Neural cell (in vitro differentiated cells): ENCODE data around the gene MYPN.

Source experiments
- EP300 ChIP-seq: fragments of 450-650 bp; conservative IDR thresholded peaks from 2 replicates; pipeline ENCODE4 v1.6.1; 2014; ENCODE audit warnings: antibody characterized with exemption, mild to moderate bottlenecking, moderate library complexity; ENCODE audit not compliant: poor library complexity, severe bottlenecking
- EZH2 ChIP-seq: fragments of 200-600, 300-800 bp; shearing (Covaris generic), sonication (generic); IDR thresholded peaks from 2 replicates; pipeline ENCODE4 v1.6.1; 2014; ENCODE audit warnings: antibody characterized with exemption, low read length, borderline replicate concordance, mild to moderate bottlenecking; ENCODE audit not compliant: insufficient read depth, poor library complexity, severe bottlenecking
- POLR2AphosphoS5 ChIP-seq: IDR thresholded peaks from 2 replicates; pipeline ENCODE4 v1.6.1; 2012
- SMC3 ChIP-seq: fragments of 450-650 bp; conservative IDR thresholded peaks from 2 replicates; pipeline ENCODE4 v1.6.1; 2014; ENCODE audit warnings: antibody characterized with exemption, mild to moderate bottlenecking, moderate library complexity; ENCODE audit not compliant: poor library complexity
- TF ChIP-seq, protein P1 (sequence below): fragments of 450-650 bp; IDR thresholded peaks from 2 replicates; pipeline ENCODE4 v1.5.1; 2014; ENCODE audit warnings: antibody characterized with exemption, mild to moderate bottlenecking, moderate library complexity; ENCODE audit not compliant: poor library complexity, severe bottlenecking

DNA sequence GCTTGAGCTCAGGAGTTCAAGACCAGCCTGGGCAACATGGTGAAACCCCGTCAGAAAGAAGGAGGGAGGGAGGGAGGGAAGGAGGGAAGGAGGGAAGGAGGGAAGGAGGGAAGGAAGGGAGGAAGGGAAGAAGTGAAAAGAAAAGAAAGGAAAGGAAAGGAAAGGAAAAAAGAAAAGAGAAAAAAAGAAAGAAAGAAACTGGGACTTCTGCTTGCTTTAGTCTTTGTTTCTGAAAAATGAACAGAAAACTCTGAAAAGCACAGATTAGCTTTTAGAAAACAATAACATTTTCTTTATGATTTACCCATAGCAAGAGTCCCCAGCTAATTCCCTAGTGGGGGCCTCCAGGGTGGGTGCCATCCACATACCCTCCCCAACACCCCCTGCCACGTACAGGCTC is 75.8 kb downstream of the MYPN start:
- TF ChIP-seq, protein P1, sequence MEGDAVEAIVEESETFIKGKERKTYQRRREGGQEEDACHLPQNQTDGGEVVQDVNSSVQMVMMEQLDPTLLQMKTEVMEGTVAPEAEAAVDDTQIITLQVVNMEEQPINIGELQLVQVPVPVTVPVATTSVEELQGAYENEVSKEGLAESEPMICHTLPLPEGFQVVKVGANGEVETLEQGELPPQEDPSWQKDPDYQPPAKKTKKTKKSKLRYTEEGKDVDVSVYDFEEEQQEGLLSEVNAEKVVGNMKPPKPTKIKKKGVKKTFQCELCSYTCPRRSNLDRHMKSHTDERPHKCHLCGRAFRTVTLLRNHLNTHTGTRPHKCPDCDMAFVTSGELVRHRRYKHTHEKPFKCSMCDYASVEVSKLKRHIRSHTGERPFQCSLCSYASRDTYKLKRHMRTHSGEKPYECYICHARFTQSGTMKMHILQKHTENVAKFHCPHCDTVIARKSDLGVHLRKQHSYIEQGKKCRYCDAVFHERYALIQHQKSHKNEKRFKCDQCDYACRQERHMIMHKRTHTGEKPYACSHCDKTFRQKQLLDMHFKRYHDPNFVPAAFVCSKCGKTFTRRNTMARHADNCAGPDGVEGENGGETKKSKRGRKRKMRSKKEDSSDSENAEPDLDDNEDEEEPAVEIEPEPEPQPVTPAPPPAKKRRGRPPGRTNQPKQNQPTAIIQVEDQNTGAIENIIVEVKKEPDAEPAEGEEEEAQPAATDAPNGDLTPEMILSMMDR, result no peak
- no peak for TF ChIP-seq EZH2
- no peak for TF ChIP-seq POLR2AphosphoS5
- no peak for TF ChIP-seq EP300
- TF ChIP-seq SMC3, result no peak
